Progenitor cell of endocrine pancreas (in vitro differentiated cells): ENCODE results near the gene PRKCH. TPM values are rescaled to one million over a fixed set of nuclear protein-coding genes. Genes with fewer than 3 reads are reported as not detected.

Source experiments
- DNase-seq: peaks from one replicate; pipeline ENCODE4 v3.0.0; 2021; ENCODE audit warnings: low spot score; ENCODE audit not compliant: unreplicated experiment
- H3K27ac Mint-ChIP-seq: 2 replicates; pipeline ENCODE4 v1.8.0; 2021; ENCODE audit warnings: mild to moderate bottlenecking, moderate library complexity, mixed read lengths
- H3K27me3 Mint-ChIP-seq: 2 replicates; pipeline ENCODE4 v1.8.0; 2021; ENCODE audit warnings: mixed read lengths
- H3K36me3 Mint-ChIP-seq: 2 replicates; pipeline ENCODE4 v1.8.0; 2022; ENCODE audit warnings: mixed read lengths; ENCODE audit not compliant: insufficient read depth
- H3K4me1 Mint-ChIP-seq: 2 replicates; pipeline ENCODE4 v1.8.0; 2021; ENCODE audit warnings: low read depth, mixed read lengths
- H3K4me3 Mint-ChIP-seq: 2 replicates; pipeline ENCODE4 v1.8.0; 2021; ENCODE audit warnings: low read depth, mild to moderate bottlenecking, moderate library complexity, mixed read lengths
- H3K9me3 Mint-ChIP-seq: 2 replicates; pipeline ENCODE4 v1.8.0; 2021; ENCODE audit warnings: low read depth, mixed read lengths
- total RNA-seq: library from RNA; stranded (reverse); gene quantifications from 2 replicates; pipeline ENCODE4 v1.2.1, GENCODE V29; 2021
- TF ChIP-seq, protein P1 (sequence below): fragments of 200-600 bp; sonication (generic); IDR thresholded peaks from one replicate; pipeline ENCODE4 v1.5.0; 2021; ENCODE audit warnings: antibody characterized with exemption, mild to moderate bottlenecking; ENCODE audit not compliant: unreplicated experiment

The PRKCH gene
- total RNA-seq, 1 donor from 2014 or later, result 4.5 TPM

DNA sequence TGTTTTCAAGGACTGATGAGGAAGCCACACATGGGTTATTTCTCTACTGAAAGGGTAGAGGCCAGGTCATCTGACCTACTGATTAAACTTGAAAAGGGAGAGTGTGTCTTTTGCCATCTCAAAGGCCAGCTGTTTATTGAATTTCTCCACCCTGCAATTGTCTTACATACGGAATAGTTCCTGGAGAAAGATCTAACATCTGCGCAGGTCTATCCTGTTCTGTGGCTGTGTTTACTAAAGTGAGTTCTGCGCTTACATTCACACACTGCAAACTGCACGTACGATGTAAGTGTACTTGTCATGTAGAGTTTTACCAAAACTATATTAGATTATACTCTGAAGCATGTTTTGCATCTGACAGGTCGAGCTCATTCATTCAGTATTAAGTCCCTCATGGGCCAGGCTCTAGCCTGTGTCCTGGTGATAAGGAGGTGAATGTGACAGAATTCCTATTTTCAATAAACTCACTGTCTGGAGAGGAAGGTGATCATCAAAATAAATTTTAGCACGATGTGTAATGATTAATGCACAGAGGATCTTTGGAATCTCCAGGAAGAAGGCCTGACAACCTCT lies 96.6 kb downstream of the PRKCH start:
- peaks cover 11% of the 10 kb centered on the region for H3K4me1 Mint-ChIP-seq
- H3K9me3 Mint-ChIP-seq, result no peaks in the 10 kb centered on the region
- TF ChIP-seq, protein P1, sequence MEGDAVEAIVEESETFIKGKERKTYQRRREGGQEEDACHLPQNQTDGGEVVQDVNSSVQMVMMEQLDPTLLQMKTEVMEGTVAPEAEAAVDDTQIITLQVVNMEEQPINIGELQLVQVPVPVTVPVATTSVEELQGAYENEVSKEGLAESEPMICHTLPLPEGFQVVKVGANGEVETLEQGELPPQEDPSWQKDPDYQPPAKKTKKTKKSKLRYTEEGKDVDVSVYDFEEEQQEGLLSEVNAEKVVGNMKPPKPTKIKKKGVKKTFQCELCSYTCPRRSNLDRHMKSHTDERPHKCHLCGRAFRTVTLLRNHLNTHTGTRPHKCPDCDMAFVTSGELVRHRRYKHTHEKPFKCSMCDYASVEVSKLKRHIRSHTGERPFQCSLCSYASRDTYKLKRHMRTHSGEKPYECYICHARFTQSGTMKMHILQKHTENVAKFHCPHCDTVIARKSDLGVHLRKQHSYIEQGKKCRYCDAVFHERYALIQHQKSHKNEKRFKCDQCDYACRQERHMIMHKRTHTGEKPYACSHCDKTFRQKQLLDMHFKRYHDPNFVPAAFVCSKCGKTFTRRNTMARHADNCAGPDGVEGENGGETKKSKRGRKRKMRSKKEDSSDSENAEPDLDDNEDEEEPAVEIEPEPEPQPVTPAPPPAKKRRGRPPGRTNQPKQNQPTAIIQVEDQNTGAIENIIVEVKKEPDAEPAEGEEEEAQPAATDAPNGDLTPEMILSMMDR, result no peak
- no peak overlapping the region for H3K4me3 Mint-ChIP-seq
- H3K27me3 Mint-ChIP-seq, result no peaks in the 10 kb centered on the region
- no peak for DNase-seq
- H3K36me3 Mint-ChIP-seq, result no peaks in the 10 kb centered on the region
- peak overlapping the region; percentile 2 for H3K27ac Mint-ChIP-seq

DNA sequence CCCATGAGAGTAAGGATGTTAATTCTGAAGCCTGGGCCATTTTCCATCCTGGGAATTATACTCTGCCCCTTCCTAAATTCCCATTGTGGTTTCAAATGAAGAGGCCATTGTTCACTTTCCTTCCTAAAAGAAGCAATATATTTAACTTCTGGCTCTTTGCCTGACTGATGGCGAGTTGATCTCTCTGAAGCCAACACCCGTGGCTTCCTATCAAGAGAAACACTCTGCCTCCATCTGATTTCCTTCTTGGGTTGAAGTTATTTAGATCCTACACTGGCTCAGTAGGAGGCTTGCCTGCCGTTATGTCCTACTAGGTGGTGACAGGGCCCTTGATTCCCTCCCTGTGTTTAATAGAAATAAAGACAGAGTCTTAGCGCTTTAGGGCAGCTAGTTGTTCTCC lies 97.4 kb downstream of the PRKCH start:
- DNase-seq, result no peak
- Mint-ChIP-seq H3K36me3 (no peaks in the 10 kb centered on the region), H3K27me3 (no peaks in the 10 kb centered on the region), H3K27ac (no peak overlapping the region), H3K9me3 (peaks cover 3% of the 10 kb centered on the region), H3K4me1 (peaks cover 11% of the 10 kb centered on the region), H3K4me3 (no peak overlapping the region)
- TF ChIP-seq, protein P1, result no peak

DNA sequence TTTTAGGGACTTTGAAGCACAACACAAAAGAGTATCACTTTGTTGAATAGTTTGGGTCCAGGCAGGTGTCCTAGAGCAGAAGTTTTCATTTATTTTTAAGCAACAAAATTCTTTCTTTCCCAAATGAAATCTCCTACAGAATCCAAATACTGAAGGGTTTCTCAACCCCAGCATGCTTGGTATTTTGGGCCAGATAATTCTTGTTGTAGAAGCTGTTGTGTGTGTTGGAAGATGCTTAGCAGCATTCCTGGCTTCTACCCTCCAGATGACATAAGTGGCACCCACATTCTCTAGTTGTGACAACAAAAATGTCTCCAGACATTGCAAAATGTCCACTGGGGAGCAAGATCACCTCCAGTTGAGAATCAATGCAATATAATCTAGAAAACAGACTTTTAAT lies 97.8 kb downstream of the PRKCH start:
- Mint-ChIP-seq H3K4me1 (peaks cover 11% of the 10 kb centered on the region), H3K36me3 (no peaks in the 10 kb centered on the region), H3K4me3 (no peak overlapping the region), H3K9me3 (peaks cover 5% of the 10 kb centered on the region), H3K27ac (no peak overlapping the region), H3K27me3 (no peaks in the 10 kb centered on the region)
- no peak for DNase-seq
- TF ChIP-seq, protein P1, result no peak

DNA sequence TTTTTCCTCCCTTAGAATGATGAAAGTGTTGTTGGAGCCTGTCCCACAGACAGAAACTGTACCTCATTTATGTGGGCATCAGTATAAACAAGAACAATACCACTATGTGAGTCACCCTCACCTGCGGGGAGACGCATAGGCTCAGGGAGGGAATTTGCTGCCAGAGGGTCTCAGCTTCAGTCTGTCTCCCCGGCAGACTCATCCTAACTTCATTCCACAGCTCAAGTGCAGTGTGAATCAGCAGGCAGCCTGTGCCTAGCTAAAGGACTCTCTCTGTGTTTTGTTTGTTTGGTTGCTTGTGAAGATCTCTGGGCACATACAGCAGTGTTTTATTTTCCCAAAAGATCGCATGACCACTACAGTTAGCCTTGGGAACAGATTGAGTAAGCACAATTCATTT lies 98.9 kb downstream of the PRKCH start:
- no peaks in the 10 kb centered on the region for H3K36me3 Mint-ChIP-seq
- H3K4me1 Mint-ChIP-seq, result peaks cover 11% of the 10 kb centered on the region
- TF ChIP-seq, protein P1, result no peak
- H3K4me3 Mint-ChIP-seq, result no peak overlapping the region
- H3K27me3 Mint-ChIP-seq, result no peaks in the 10 kb centered on the region
- peaks cover 7% of the 10 kb centered on the region for H3K9me3 Mint-ChIP-seq
- DNase-seq, result no peak
- no peak overlapping the region for H3K27ac Mint-ChIP-seq

DNA sequence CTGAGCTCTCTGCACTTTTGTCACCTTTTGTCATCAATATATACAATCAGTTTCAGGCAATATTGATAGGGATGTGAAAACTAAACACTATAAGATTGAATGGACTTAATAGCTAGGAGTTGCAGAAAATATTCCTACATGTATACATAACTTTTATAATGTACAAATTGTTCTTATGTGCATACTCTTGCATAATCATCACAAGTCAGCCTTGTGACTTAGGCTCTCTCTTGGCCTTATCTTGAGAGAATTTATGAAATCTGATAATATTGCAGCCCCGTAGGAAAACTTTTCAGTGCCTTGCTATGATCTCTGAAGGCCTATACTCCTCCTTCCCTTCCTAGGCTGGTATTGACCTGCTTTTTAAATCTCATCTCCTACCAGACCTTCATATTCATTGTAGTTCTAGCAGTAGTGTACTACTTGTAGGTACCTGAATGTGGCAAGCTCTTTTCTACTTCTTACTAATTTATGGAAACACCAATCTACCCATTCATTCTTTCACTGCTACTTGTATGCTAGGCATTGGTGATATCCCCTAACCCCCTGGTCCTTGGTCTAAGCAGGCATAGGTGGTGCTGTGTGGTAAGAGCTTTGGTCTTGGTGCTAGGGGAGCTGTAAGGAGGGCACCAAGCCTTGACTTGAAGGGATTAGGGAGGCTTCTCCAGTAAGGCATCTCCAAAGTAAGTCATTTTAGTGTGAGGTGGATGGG lies 100.0 kb downstream of the PRKCH start:
- DNase-seq, result no peak
- H3K4me1 Mint-ChIP-seq, result peaks cover 11% of the 10 kb centered on the region
- H3K27me3 Mint-ChIP-seq, result no peaks in the 10 kb centered on the region
- H3K36me3 Mint-ChIP-seq, result peaks cover 2% of the 10 kb centered on the region
- H3K27ac Mint-ChIP-seq, result no peak overlapping the region
- peaks cover 16% of the 10 kb centered on the region for H3K9me3 Mint-ChIP-seq
- no peak overlapping the region for H3K4me3 Mint-ChIP-seq
- TF ChIP-seq, protein P1, result no peak
